ENCODE measurements around the gene CDKN1B.

DNA sequence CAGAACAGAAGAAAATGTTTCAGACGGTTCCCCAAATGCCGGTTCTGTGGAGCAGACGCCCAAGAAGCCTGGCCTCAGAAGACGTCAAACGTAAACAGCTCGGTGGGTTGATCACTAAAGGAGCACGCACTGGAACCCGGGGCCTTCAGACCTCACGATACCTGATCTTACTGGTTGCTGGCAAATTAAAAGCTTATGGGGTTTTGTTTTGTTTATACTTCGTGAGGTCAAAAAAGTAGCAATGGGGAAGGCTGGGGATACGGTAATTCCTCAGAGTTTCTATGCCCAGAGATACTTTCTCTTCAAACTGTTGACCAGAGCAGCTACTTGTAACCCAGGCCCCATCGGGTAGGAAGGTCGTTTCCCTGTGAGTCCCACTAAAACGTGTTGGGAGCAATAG, 1.7 kb downstream of the CDKN1B start:
- no peak for TF ChIP-seq POLR2A (IDR thresholded peaks at IDR 0.05)
- TF ChIP-seq, protein P1, sequence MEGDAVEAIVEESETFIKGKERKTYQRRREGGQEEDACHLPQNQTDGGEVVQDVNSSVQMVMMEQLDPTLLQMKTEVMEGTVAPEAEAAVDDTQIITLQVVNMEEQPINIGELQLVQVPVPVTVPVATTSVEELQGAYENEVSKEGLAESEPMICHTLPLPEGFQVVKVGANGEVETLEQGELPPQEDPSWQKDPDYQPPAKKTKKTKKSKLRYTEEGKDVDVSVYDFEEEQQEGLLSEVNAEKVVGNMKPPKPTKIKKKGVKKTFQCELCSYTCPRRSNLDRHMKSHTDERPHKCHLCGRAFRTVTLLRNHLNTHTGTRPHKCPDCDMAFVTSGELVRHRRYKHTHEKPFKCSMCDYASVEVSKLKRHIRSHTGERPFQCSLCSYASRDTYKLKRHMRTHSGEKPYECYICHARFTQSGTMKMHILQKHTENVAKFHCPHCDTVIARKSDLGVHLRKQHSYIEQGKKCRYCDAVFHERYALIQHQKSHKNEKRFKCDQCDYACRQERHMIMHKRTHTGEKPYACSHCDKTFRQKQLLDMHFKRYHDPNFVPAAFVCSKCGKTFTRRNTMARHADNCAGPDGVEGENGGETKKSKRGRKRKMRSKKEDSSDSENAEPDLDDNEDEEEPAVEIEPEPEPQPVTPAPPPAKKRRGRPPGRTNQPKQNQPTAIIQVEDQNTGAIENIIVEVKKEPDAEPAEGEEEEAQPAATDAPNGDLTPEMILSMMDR (IDR thresholded peaks at IDR 0.05) = no peak
